Astrocyte of the cerebellum (primary cell): ENCODE data around the gene RAN.
"Not testable (repeated sequence)": the region's sequence is repeated elsewhere in the genome, so short reads cannot be mapped to it uniquely, and the experiment has no call there.

ENCODE experiments used
- DNase-seq: peaks from one replicate; pipeline ENCODE4 v3.0.0-alpha.2; 2011; ENCODE audit warnings: low read depth
- H3K4me3 ChIP-seq: 2 replicates; pipeline ENCODE4 v1.5.1; 2011; ENCODE audit warnings: mild to moderate bottlenecking, low read depth, low read length, moderate library complexity
- CTCF ChIP-seq: IDR thresholded peaks from 2 replicates; pipeline ENCODE4 v1.5.1; 2012; ENCODE audit warnings: low read length, low read depth, moderate library complexity, mild to moderate bottlenecking; ENCODE audit errors: missing control alignments
- in situ Hi-C: cut with HindIII; loops from 2 replicates; pipeline ENCODE4 v1.10.0; 2017; ENCODE audit warnings: low sequenced_read_pairs

The RAN gene

GRCh38 chr12:130862161-130862560, 9.7 kb upstream of the RAN start:
- in situ Hi-C loops: no loop called here
- no peak overlapping the region for H3K4me3 ChIP-seq
- DNase-seq: no peak
- no peak for TF ChIP-seq CTCF

- DNase-seq, in situ Hi-C loops, H3K4me3 ChIP-seq: not testable (repeated sequence)
These were observed 9.1 kb upstream of the RAN start for GRCh38 chr12:130862771-130863170.

DNA sequence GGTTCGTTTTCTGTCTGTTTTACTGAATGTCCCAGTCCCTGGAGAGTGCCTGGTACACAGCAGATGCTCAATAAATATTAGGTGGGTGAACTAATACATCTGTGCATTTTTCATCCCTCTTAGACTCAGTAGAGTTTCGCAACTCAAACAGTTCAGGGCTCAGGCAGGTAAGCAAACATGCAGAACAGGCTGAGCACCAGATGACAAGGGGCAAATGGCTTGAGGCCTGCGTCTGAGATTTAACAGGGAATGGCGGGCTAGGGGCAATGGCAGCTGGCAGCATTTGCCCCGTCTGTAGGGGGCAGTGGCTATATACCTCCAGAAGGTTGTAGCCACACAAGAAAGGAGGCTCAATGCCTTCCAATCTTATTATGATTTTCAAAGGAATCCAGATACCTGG, 8.6 kb upstream of the RAN start:
- no peak for DNase-seq
- no peak overlapping the region for H3K4me3 ChIP-seq
- TF ChIP-seq CTCF: no peak
- in situ Hi-C loops: no loop called here

DNA sequence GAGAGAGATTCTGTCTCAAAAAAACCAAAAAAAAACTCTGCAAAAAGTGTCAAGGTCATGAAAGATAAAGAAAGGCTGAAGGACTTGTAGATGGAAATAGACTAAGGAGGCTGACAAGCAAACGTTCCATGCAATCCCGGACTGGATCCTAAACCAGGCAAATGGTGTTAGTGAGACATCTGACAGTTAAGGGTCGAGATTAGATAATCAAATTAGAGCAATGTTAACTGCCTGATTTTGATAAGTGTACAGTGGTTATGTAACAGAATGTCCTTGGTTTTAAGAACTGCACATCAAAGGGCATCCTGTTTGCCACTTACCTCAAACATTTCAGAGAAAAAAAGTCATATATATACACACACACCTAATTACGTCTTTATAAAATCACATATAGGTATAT, 3.5 kb upstream of the RAN start:
- no peak for DNase-seq
- in situ Hi-C loops: no loop called here
- TF ChIP-seq CTCF: no peak
- H3K4me3 ChIP-seq: no peak overlapping the region

- in situ Hi-C loops: no loop called here
- peak overlapping the region; percentile 61 for H3K4me3 ChIP-seq
- peak; percentile 79 for TF ChIP-seq CTCF
- peak; percentile 81 for DNase-seq
These were observed 1.2 kb upstream of the RAN start for GRCh38 chr12:130870442-130871285.

GRCh38 chr12:130872179-130873096, 572 bp downstream of the RAN start:
- in situ Hi-C loops: no loop called here
- TF ChIP-seq CTCF: no peak
- peak overlapping the region; percentile 87 for H3K4me3 ChIP-seq
- no peak for DNase-seq
